HG03439 (cell line): ENCODE data around the gene SCYGR4.
A peak's percentile ranks its signal among the peaks of the same experiment; 100 is the strongest.

Experiments used
- ATAC-seq: cut with Tn5 transposase; IDR thresholded peaks from one replicate; pipeline ENCODE4 v1.9.1; 2021; ENCODE audit warnings: mild to moderate bottlenecking, moderate library complexity; ENCODE audit not compliant: unreplicated experiment

The SCYGR4 gene

GRCh38 chr2:227613272-227613660 is 4.0 kb upstream of the SCYGR4 start:
- ATAC-seq = no peak

GRCh38 chr2:227614246-227614645 is 3.1 kb upstream of the SCYGR4 start:
- no peak for ATAC-seq

- ATAC-seq = no peak
These were observed 2.6 kb upstream of the SCYGR4 start, which contains the start of gene SCYGR3 for GRCh38 chr2:227614740-227615139. SCYGR3 (minus strand) TSS chr2:227614840; CDS start chr2:227614840, 0 bp downstream.

- ATAC-seq = no peak
These were observed 2.1 kb upstream of the SCYGR4 start for GRCh38 chr2:227615181-227615580.

- ATAC-seq = no peak
These were observed 1.4 kb upstream of the SCYGR4 start for GRCh38 chr2:227615906-227616305.

GRCh38 chr2:227616631-227617030 is 667 bp upstream of the SCYGR4 start:
- ATAC-seq = no peak

GRCh38 chr2:227623226-227623625 is 5.9 kb downstream of the SCYGR4 start:
- ATAC-seq = no peak

GRCh38 chr2:227625420-227625819 is 8.1 kb downstream of the SCYGR4 start:
- no peak for ATAC-seq

GRCh38 chr2:227626580-227627151 is 9.4 kb downstream of the SCYGR4 start:
- no peak for ATAC-seq

- peak; percentile 93 for ATAC-seq
These were observed 10.5 kb downstream of the SCYGR4 start for GRCh38 chr2:227627769-227628168.

- no peak for ATAC-seq
These were observed 12.1 kb downstream of the SCYGR4 start for GRCh38 chr2:227629435-227629834.

- ATAC-seq = no peak
These were observed 13.0 kb downstream of the SCYGR4 start for GRCh38 chr2:227630322-227630721.

- no peak for ATAC-seq
These were observed 15.5 kb downstream of the SCYGR4 start for GRCh38 chr2:227632827-227633226.

GRCh38 chr2:227634201-227634600 is 16.9 kb downstream of the SCYGR4 start:
- no peak for ATAC-seq

- ATAC-seq = no peak
These were observed 25.4 kb downstream of the SCYGR4 start for GRCh38 chr2:227642656-227643055.

GRCh38 chr2:227643990-227644551 is 26.8 kb downstream of the SCYGR4 start:
- no peak for ATAC-seq

- no peak for ATAC-seq
These were observed 36.1 kb downstream of the SCYGR4 start for GRCh38 chr2:227653419-227653818.

GRCh38 chr2:227654426-227654825 is 37.1 kb downstream of the SCYGR4 start:
- ATAC-seq = no peak

- no peak for ATAC-seq
These were observed 38.2 kb downstream of the SCYGR4 start for GRCh38 chr2:227655454-227655853.

- no peak for ATAC-seq
These were observed 40.0 kb downstream of the SCYGR4 start for GRCh38 chr2:227657199-227657845.

- no peak for ATAC-seq
These were observed 43.8 kb downstream of the SCYGR4 start for GRCh38 chr2:227661025-227661649.

- no peak for ATAC-seq
These were observed 44.5 kb downstream of the SCYGR4 start for GRCh38 chr2:227661827-227662226.
